Measurements from ENCODE around the gene ZNF160.
A peak's percentile ranks its signal among the peaks of the same experiment; 100 is the strongest.
"Not testable (repeated sequence)": the region's sequence is repeated elsewhere in the genome, so short reads cannot be mapped to it uniquely, and the experiment has no call there.

Gene ZNF160

DNA sequence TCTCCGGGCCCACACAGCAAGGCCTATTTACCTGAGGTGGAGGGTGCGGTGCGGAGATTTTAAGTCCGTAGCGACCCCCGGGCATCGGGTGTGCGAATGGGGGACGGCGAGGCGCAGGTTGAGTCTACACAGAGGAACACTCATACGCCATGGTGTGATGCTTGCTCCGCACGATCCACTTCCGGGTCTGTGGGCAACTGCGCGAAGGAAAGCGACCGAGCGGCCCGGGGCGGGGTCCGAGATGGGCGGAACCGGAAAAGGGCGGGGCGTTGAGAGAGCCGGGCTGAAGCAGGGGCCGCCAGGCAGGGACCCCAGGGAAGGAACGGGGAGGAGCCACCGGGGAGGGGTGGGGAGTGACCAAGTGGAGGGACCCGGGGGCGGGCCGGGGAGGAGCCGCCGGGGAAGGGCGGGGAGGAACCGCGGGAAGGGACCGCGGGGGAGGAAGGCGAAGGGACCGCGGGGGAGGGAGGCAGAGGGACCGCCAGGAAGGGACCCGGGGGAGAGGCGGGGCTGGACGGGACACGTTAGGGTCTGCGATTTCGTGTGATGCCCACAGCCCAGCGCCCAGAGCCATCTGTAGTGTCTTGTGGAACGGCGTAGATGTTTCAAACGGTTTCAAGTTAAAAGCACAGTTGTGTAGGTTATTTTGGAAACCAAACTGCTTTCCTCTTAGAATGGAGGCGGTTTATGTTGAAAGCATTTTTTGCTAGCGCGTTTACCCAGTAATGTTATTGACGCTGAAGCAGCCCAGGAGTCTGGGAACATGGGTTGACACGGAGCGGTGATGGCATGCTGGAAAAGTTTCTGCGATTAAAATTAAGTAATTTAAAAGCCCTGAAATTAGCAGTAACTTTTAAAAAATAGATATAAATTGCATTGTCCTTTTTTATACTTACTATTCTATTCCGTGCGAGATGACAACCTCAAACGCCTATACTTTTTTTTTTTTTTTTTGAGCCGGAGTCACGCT, at the start of gene ZNF160:
ZNF160 (minus strand) TSS at position 189 of the 970 bp plus-strand sequence. CDS start 17,146 bp downstream, outside the sequence.
- peak; percentile 98 for DNase-seq

DNA sequence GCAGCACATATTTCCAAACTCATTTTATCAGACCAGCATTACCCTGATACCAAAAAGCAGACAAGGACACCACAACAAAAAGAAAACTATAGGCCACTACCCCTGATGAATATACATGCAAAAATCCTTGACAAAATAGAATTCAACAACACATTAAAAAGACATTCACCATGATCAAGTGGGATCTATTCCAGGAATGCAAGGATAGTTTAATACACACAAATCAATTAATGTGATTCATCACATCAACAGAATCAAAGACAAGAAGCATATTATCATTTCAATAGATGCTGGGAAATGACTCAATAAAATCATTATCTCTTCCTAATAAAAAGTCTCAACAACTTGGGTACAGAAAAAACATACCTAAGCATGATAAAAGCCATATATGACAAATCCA, 44.4 kb upstream of the ZNF160 start:
- no peak for DNase-seq

DNA sequence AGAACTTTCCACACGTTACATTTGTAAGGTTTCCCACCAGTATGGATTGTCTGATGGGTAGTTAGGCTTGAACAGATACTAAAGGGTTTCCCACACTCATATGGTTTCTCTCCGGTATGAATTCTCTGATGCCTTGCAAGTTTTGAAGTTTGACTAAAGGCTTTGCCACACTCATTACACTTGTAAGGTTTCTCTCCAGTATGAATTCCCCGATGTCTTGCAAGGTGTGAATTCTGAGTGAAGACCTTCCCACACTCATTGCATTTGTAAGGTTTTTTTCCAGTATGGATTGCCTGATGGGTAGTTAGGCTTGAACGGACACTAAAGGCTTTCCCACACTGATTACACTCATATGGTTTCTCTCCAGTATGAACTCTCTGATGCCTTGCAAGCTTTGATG, 37.1 kb upstream of the ZNF160 start:
- no peak for DNase-seq

DNA sequence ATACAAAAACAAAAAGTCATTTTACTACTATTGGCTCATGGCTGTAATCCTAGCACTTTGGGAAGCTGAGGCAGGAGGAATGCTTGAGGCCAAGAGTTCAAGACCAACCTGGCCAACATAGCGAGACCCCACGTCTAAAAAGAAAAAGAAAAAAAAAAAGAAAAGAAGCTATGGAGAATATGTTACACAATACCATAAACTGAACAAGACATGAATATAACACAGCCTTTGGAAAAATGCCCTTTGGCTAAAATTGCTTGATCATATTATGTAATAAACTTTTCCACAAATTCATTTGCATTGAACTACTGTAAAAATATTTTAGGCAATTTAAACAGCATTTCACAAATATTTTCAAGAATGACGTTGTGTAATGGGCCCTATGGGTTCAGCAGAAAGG, 33.2 kb upstream of the ZNF160 start:
- DNase-seq, result no peak

DNA sequence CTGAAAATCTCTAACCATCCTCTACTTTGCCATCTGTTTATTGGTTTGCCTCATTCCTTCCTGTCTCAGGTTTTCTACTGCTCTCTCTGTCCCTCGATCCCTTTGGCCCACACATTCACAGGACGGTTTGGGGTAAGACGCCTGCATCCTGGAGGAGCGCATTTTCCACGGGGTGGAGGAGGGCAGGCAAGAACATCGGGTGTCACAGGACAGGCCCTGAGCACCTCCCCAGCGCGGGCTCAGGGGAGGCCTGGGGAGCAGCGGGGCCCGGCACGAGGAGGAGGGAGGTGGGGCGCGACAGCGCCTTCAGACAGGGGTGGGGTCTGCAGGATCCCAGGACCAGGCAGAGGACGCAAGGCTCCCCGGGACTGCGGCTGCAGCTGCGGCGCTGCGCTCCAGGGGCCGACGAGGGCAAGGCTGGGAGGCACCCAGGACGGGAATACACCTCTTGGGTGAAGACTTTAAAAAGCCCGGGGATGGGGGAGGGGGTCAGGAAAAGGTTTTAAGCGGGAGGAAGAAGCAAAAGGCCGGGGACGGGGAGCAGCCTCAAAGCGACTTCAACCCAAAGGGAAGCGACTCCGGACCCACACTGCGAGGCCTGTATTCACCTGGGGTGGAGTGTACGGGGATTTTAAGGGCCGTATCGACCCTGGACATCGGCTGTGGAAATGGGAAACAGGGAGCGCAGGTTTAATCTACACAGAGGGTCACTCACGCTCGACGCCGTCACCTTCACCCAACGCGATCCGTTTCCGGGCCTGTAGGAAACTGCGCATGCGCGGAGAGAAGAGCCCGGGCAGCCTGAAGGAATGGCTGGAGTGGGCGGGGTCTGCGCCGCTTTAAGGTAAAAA, 29.1 kb upstream of the ZNF160 start, which contains the start of gene ZNF415:
ZNF415 (minus strand) TSS at position 770 of the 851 bp plus-strand sequence. CDS start 10,234 bp downstream, outside the sequence.
- peak; percentile 70 for DNase-seq

DNA sequence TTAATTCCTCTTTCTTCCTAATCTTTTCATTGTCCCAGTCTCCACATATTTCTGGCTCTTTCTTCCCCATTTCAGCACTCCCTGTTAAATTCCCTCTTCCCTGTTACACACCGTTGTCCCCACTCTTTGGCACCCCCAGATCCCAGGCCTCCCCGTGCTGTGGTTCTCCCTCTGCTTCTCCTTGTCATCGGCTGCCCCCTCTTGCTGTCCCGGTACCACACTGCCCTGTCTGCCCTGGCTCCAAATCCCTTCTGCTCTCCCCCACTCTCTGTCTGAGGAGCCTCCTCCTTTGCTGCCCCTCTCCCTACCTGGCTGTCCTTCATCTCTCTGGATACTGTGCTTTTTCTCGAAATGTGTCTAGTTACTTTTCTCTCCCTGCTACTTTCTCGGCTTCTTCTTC, 28.5 kb upstream of the ZNF160 start:
- DNase-seq, result no peak

DNA sequence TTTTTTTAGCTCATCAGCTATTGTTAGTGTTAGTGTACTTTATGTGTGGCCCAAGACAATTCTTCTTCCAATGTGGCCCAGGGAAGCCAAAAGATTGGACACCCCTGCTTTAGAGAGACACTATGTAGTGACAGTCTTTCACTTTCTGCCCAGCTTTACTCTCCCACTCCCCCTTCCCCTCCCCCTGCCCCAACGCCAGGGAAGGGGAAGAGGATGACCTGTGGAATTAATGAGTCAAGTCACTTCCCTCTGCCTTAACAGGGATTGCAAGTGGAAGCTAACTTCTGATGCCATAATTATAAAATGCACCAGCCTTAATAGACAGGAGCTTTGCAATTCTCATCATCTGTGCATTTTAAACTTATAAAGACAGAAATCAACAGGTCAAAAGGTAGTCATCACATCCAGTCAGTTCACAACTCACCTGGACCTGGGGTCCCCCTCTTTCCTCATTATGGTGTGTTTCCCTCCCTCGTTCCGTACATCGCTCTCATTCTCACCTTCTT, 27.9 kb upstream of the ZNF160 start:
- DNase-seq, result no peak

DNA sequence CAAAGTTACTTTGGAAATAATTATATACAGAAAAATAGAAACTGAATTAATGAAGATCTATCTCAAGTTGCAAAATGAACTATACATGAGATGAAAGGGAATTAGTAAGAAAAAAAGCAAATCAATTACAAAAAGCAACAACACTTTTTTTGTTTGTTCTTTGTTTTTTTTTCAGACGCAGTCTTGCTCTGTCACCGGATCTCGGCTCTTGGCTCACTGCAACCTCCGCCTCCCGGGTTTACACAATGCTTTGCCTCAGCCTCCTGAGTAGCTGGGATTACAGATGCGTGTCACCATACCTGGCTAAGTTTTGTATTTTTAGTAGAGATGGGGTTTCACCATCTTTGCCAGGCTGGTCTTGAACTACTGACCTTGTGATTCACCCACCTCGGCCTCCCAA, 27.3 kb upstream of the ZNF160 start:
- no peak for DNase-seq

DNA sequence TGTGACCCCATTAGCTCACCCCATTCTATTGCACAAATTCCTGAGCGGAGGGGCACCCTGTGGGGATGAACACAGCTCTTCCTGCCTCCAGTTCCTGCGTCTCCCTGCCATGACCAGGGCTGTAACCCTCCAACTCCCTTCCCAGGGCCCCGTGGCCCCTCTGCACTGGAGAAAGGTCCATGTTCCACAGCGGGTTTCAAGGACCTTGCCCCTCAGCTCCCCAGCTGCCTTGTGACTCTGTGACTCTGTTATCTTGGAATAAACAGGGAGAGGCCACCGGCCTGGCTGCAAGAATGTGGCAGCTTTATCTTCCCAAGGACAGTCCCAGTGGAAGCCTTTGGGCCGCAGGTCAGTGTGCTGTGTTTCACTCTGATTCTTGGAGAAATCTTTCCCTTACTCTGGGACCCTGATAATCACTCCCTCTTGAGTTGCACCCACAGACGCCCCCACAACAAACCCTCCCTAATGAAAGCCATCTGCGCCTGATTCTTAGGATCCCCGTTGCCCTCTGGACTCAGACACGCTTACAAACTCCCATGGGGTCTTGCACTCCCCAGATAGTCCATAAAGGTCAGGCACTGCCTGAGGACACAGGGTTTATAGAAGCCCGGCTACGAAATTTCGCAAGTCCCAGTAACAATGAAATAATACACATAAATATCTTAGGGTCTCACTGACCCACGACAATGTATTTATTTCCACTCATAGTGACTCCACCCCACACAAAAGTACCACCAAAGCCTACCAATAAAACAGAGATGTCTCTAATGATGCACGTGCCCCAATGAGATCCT, 23.7 kb upstream of the ZNF160 start:
- not testable (repeated sequence) for DNase-seq

DNA sequence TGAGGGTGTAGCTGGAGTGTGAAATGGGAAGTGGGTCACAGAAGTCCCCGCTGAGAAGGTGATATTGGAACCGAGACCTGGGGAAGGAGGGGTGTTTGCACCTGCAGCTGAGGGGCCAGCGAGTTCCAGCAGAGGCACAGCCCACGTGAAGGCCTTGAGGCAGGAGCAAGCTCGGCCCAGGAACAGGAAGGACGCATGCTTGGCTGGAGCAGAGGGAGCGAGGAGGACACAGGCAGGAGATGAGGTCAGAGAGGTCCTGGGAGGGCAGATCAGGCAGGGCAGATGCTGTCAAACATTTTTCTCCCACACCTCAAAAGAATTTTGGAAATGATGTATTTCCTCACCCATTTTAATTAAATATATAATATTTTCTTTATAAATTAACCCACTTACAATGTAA, 20.2 kb upstream of the ZNF160 start:
- DNase-seq, result no peak

DNA sequence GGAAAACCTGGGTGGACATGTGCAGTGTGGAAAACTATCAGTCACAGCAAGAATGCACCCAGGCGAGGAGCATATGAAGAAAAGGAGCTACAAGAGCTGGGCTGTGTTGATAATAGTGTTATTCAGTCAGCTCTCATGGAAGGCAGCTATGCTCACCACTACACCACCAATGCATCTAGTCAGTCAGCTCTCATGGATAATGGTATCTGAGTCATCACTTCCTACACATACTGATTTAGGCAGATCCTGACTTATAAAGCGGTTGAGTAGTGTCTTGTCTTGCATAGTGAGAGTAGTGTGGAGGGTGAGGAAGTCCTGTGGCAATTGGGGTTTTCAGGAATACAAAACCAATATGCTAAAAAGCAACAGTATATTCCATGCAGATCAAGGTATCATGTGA, 9.1 kb upstream of the ZNF160 start:
- DNase-seq, result no peak

DNA sequence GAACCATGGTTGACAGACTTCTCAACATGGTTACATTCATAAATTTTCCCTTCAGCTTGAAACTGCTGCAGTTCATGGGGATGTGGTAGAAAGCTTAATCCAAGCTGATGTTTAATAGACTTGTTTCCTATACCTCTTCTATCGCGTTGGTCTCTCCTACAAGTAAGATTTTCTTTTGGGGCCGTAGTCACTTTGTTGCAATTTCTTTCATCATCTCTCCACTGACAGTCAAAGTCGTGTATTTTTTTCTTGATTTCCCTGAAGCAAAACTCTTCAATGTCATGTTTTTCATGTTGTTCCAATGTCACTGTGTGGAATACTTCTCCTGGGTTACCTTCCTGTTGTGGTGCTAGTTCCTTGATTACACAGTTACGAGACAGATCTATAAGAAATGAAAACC, 6.3 kb upstream of the ZNF160 start:
- DNase-seq, result no peak

DNA sequence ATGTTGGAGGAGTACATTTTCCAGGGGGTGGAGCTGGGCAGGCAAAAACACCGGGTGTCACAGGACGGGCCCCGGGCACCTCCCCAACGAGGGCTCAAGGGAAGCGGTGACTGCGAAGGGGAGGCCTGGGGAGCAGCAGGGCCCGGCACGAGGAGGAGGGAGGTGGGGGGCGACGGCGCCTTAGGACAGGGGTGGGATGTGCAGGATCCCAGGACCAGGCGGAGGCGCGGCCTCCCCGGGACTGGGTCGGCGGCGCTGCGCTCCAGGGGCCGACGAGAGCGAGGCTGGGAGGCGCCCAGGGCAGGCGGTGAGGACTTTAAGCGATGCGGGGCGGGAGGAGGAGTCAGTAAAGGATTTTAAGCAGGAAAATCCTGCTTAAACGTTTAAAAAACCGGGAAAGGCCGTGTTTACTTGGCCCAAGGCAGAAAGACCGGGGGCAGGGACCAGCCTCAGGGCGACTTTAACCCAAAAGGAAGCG, 427 bp downstream of the ZNF160 start:
- peak; percentile 32 for DNase-seq

DNA sequence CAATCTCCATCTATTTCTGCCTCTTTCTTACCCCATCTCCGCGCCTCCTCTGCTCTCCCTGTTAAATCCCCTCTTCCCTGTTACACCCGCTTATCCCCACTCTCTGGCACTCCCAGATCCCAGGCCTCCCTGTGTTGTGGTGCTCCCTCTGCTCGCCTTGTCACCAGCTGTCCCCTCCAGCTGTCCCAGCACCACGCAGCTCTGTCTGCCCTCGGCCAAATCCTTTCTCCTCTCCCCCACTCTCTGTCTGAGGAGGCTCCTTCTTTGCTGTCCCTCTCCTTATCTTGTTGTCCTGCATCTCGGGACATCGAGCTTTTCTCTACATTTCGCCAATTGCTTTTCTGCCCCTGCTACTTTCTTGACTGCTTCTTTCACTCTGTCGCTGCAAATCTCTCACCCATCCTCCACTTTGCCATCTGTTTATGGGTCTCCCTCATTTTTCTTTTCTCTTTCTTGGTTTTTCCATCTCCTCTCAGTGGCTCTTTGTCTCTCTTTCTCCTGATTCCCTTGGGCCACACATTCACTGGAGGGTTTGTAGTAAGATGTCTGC, 941 bp downstream of the ZNF160 start:
- no peak for DNase-seq

DNA sequence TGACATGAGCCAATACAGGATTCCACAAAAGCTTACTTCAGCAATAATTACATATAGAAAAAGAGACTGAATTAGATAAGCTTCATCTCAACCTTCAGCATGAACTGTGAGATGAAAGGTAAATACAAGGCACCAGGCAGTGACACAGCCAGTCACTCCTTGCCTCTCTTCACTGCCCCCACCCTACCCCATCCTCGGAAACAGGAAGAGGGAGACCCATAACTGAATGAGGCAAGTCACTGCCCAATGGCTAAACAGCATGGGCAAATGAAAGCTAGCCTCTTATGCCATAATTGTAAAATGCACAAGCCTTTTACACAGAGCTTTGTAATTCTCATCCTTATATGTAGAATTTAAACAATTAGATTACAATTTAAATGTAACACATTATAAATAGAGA, 1.7 kb downstream of the ZNF160 start:
- DNase-seq, result no peak

DNA sequence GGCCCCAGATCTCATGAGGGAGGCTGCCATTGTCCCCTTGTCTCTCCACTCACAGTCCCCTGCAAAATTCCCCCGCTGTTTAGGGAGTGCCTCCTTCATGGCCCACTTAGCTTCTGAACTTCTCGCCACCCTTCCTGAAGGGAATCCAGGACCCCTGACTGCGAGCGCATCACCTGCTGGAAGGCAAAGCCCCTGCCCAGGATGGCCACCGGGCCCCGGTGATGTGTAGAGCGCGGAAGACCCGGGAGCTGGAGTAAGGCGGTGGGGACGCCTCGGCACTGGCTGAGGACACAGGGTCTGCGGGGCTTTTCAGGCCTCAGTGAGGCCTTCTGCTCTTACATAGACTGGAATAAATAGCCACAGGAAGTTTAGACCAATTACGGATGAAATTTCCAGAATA, 4.7 kb downstream of the ZNF160 start:
- not testable (repeated sequence) for DNase-seq

DNA sequence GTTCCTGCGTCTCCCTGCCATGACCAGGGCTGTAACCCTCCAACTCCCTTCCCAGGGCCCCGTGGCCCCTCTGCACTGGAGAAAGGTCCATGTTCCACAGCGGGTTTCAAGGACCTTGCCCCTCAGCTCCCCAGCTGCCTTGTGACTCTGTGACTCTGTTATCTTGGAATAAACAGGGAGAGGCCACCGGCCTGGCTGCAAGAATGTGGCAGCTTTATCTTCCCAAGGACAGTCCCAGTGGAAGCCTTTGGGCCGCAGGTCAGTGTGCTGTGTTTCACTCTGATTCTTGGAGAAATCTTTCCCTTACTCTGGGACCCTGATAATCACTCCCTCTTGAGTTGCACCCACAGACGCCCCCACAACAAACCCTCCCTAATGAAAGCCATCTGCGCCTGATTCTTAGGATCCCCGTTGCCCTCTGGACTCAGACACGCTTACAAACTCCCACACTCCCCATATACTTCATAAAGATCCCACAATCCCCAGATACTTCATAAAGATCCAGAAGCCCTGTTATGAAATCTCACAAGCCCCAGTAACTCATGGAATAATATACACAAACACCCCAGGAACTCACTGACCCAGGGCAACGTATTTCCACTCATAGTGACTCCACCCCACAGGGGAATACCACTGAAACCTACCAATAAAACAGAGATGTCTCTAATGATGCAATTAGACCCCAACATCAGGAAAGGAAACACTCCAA, 6.1 kb downstream of the ZNF160 start:
- DNase-seq, result not testable (repeated sequence)

DNA sequence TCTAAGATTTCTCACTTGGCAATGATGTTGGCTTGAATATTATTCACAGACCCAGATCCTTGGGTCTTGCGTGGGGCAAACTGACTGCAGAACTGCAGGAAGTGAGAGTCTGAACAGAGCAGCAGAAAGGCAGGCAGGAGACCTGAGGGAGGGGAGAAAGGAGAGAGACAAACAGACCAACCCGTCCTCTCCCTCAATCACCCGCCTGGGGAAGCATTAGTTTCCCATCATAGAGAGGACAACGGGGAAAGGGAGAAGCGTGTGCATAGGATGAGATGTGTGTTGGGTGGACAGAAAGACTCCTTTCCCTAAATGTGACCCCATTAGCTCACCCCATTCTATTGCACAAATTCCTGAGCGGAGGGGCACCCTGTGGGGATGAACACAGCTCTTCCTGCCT, 6.6 kb downstream of the ZNF160 start:
- DNase-seq, result not testable (repeated sequence)

DNA sequence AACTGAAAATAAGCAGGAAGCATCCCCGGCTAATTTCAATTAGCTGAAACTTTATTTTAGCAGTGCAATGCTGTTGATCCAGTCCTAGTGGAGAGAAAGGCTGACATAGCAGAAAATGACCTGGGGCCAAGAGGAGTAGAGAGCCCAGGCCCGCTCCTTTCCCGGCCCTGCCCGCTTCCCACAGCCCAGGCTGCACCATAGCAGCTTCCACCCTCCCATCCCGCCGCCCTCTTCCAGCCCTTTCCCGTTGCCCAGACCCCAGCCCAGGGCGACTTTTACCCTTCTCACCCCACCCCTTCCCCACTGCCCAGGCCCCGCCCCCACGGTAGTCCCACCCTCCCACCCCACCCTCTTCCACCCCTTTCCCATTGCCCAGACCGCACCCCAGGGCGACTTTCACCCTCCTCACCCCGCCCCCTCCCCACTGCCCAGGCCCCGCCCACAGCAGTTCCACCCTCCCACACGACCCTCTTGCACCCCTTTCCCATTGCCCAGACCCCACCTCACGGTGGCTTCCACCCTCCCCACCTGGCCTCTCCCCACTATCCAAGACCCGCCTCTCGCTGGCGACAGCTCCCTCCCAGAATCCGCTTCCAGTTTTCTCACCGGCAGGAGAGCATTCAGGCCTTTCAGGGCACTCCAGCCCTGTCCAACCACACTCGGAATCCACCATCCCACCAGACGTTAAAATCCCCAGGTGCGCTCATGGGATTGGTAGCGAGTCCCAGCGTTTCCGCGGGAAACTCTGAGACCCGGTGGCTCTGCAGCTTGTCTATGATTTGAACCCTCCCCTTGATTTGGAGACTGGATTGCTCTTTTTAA, 8.3 kb downstream of the ZNF160 start:
- no peak for DNase-seq

DNA sequence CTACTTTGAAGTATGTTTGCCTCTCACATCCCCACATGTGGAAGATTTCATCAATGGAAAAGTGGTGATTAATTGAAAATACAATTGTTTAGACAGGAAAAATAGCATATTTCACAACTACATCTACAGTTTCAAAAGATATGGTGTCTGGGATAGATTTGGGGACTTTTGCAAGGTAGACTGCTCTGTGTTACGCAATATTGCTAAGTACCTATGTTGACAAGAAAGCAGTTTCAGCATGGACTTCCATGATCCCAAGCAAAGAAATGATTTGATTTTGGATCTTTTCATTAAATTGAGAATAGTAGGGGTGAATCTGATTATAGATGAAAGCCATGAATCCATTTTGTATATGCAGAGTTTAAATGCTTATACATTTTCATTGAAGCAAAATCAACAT, 10.5 kb downstream of the ZNF160 start:
- DNase-seq, result no peak
